GM19099 (cell line): ENCODE measurements around the gene ABHD5.

Source experiments
- POLR2A ChIP-seq: IDR thresholded peaks from 3 replicates; pipeline ENCODE4 v1.6.1; 2011; ENCODE audit warnings: low read depth; ENCODE audit not compliant: insufficient read length; ENCODE audit errors: extremely low read depth

ABHD5 gene

DNA sequence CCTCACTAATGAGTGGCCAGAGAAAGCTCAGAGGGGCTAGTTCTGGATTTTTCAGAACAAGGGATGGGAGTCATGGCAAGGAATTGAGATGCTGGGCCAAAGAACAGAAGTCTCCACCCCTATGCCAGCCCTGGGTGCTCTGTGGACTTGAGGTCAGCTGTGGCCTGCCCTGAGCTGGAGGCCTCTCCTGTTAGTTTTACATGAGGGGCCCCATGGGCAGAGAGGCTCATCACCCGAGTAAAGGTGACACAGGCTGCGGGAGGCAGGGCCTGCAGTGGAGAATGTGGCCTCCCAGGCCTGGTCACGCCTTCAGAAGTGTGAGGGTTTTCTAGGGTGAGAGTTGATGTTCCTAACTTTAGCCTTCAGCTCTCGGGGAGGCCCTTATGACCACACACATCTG is 44.9 kb downstream of the ABHD5 start:
- TF ChIP-seq POLR2A = no peak

GRCh38 chr3:43736558-43737440 is 46.1 kb downstream of the ABHD5 start:
- TF ChIP-seq POLR2A = no peak

DNA sequence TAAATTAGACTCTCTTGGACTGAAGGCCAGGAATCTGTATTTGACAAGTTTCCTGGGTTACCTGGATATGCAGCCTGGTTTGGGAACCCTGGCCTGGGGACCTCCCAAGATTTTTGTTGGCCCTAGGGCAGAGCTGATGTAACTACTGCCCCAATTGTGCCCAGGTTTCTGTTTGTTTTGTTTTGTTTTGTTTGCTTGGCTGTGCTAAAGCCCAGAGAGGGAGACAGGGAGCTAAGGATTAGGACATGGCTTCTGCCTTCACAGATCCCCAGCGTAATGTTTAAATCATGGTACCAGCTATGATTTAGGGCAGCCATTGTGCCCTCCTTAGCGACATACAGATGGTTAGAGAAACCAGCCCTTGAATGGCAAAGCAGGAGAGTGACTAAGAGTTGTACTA is 47.6 kb downstream of the ABHD5 start:
- no peak for TF ChIP-seq POLR2A

GRCh38 chr3:43742920-43743319 is 52.2 kb downstream of the ABHD5 start:
- no peak for TF ChIP-seq POLR2A

- no peak for TF ChIP-seq POLR2A
Measured at GRCh38 chr3:43747641-43748040, 56.9 kb downstream of the ABHD5 start.

GRCh38 chr3:43748179-43748578 is 57.4 kb downstream of the ABHD5 start:
- no peak for TF ChIP-seq POLR2A

- no peak for TF ChIP-seq POLR2A
Measured at GRCh38 chr3:43748645-43749044, 57.9 kb downstream of the ABHD5 start.

GRCh38 chr3:43752905-43753304 is 62.2 kb downstream of the ABHD5 start:
- TF ChIP-seq POLR2A = no peak

- TF ChIP-seq POLR2A = no peak
Measured at GRCh38 chr3:43753741-43754715, 63.3 kb downstream of the ABHD5 start.

DNA sequence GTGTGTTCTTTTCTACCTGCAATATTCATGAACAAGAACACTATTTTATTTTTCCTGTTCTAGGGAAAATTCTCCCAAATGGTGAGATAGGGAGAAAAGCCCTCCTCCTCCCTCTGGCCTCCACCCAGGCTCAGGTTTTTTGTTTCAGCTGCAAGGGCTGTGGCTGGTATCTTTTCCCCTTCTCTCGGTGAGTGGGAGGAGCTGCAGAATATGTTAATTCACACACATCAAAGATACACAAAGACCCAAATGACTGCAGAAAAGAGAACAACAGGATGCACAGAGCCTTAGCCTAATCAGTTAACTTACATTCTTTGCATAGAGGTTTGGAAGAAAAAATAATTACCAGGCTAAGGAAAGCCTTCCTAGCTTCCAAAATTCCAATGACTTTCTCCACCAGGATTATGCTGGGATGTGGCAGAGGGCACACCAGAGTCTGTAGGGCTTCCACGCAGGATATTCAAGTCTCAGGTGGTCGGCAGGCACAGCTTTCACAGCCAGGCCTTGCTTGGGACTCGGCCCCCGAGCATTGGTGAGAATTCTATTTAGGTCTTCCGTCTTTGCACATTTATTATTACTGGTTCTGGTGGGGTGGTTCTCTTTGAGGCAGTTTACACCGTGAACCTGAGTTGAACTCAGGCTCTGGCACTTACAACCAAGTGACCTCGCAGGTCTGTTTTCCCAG is 64.9 kb downstream of the ABHD5 start:
- TF ChIP-seq POLR2A = no peak

- TF ChIP-seq POLR2A = no peak
Measured at GRCh38 chr3:43757666-43758321, 67.1 kb downstream of the ABHD5 start.

DNA sequence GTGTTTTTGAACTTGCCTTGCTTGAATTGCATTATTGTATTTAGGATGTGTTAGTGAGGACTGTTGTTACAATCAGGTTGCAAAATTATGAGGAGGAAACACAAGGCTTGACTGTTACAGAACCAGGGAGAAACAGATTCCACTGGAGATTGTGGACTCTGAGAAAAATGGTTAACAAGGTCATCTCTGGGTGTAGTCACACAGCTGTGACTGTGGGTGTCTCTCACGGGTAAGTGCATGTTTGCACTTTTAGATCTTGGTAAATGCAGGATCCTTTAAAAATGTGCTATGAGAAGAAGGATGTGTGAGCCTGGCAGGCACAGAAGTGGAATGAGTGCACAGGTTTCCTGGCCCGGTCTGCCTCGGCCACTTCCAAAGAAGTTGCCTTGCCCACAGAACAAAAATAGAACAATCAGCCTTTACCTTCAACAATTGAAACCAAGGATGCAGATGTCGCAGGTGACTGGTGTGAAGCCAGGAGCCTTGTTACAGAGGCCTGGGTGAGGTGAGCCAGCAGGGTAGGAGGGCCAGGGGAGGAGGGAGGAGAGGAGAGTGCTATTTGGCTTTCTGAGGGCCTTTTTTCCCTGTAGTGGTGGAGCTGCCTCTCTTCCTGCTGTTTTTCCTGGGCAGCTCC is 68.0 kb downstream of the ABHD5 start:
- no peak for TF ChIP-seq POLR2A

DNA sequence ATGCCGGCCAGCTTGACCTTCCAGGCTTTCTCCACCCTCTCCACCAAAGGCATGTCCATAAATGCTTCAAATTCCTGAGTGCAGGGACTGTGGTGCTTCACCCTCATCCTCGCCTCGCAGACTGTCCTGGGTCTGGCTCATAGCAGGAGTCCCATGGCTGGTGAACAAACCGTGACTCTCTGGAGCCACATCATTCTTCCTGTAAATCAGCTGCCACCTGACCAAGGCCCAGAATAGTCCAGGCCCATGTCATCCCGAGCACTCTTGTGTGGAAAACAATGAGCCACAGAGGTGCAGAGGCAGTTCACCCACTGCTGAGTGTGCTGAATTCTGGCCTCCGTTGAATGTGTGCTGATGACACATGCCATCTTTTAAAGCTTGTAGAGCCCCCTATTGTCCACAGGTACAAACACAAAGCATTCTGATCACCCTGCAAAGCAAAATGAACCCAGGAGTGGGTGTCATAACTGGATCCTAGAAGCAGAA is 68.6 kb downstream of the ABHD5 start:
- no peak for TF ChIP-seq POLR2A

DNA sequence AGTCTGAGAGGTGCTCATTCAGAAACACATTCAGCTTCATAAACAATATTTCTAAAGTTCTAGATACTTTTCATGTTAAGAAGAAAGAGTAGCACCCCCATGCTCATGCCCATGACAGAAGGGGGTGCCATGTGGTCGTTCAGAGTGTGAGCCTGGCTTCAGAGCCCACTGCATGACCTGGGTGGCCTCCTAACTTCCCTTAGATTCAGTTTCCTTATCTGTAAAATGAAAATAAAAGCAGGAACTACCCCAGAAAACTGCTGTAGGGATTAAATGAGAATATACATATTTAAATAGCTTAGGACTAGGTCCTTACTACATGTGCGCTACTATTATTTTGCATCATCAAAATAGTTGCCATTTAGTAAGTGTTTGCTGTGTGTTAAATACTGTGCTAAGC is 69.2 kb downstream of the ABHD5 start:
- TF ChIP-seq POLR2A = no peak
